BE2C (cell line): ENCODE measurements around the gene FN1.

Experiments
- DNase-seq: peaks from one replicate; pipeline ENCODE4 v3.0.0-alpha.2; 2020
- H3K27me3 ChIP-seq: fragments of 250-450 bp; sonication (Bioruptor Pico); 2 replicates; pipeline ENCODE4 v1.5.1; 2020; ENCODE audit warnings: mild to moderate bottlenecking
- H3K36me3 ChIP-seq: fragments of 250-450 bp; sonication (Bioruptor Pico); 2 replicates; pipeline ENCODE4 v1.5.1; 2020; ENCODE audit warnings: mild to moderate bottlenecking
- H3K4me1 ChIP-seq: fragments of 250-450 bp; sonication (Bioruptor Pico); 2 replicates; pipeline ENCODE4 v1.5.1; 2020
- H3K4me3 ChIP-seq: 2 replicates; pipeline ENCODE4 v1.5.1; 2011; ENCODE audit warnings: low read depth, low read length
- H3K9me3 ChIP-seq: fragments of 250-450 bp; sonication (Bioruptor Pico); 2 replicates; pipeline ENCODE4 v1.5.1; 2020
- CTCF ChIP-seq: IDR thresholded peaks from 2 replicates; pipeline ENCODE4 v1.5.1; 2012; ENCODE audit warnings: mild to moderate bottlenecking, low read depth, low read length

FN1 gene

GRCh38 chr2:215378045-215378444 lies 57.8 kb downstream of the FN1 start:
- no peak for DNase-seq
- Histone ChIP-seq H3K9me3 (no peaks in the 10 kb centered on the region), H3K27me3 (no peaks in the 10 kb centered on the region), H3K4me3 (no peak overlapping the region), H3K4me1 (no peaks in the 10 kb centered on the region), H3K36me3 (no peaks in the 10 kb centered on the region)
- no peak for TF ChIP-seq CTCF

- Histone ChIP-seq H3K4me3 (no peak overlapping the region), H3K27me3 (no peaks in the 10 kb centered on the region), H3K4me1 (no peaks in the 10 kb centered on the region), H3K36me3 (no peaks in the 10 kb centered on the region), H3K9me3 (no peaks in the 10 kb centered on the region)
- no peak for TF ChIP-seq CTCF
- DNase-seq = no peak
Observed at GRCh38 chr2:215377283-215377682, 58.6 kb downstream of the FN1 start.

GRCh38 chr2:215376103-215376780 lies 59.6 kb downstream of the FN1 start:
- DNase-seq = no peak
- Histone ChIP-seq H3K4me1 (no peaks in the 10 kb centered on the region), H3K36me3 (no peaks in the 10 kb centered on the region), H3K27me3 (no peaks in the 10 kb centered on the region), H3K4me3 (no peak overlapping the region), H3K9me3 (no peaks in the 10 kb centered on the region)
- no peak for TF ChIP-seq CTCF

- Histone ChIP-seq H3K27me3 (no peaks in the 10 kb centered on the region), H3K36me3 (no peaks in the 10 kb centered on the region), H3K4me1 (no peaks in the 10 kb centered on the region), H3K4me3 (no peak overlapping the region), H3K9me3 (no peaks in the 10 kb centered on the region)
- DNase-seq = no peak
- TF ChIP-seq CTCF = no peak
Observed at GRCh38 chr2:215375467-215375830, 60.4 kb downstream of the FN1 start.

- Histone ChIP-seq H3K27me3 (no peaks in the 10 kb centered on the region), H3K36me3 (no peaks in the 10 kb centered on the region; the same call in 1 of the 2 replicates), H3K4me3 (no peak overlapping the region), H3K4me1 (no peaks in the 10 kb centered on the region), H3K9me3 (no peaks in the 10 kb centered on the region)
- no peak for DNase-seq
- no peak for TF ChIP-seq CTCF
Observed at GRCh38 chr2:215374642-215375466, 61.0 kb downstream of the FN1 start.

GRCh38 chr2:215374002-215374401 lies 61.9 kb downstream of the FN1 start:
- no peak for DNase-seq
- H3K27me3 ChIP-seq = no peaks in the 10 kb centered on the region
- no peaks in the 10 kb centered on the region; the same call in 1 of the 2 replicates for H3K36me3 ChIP-seq
- H3K4me1 ChIP-seq = no peaks in the 10 kb centered on the region
- H3K9me3 ChIP-seq = no peaks in the 10 kb centered on the region
- TF ChIP-seq CTCF = no peak
- H3K4me3 ChIP-seq = no peak overlapping the region
